Lower leg skin (tissue), 3 donors: ENCODE results near the gene C22orf39.

ENCODE experiments used
- CTCF ChIP-seq, 3 donors: fragments of 450-650 bp; IDR thresholded peaks; one replicate each; pipeline ENCODE4 v1.5.1; 2016; ENCODE audit warnings: antibody characterized with exemption in 3 of 3, mild to moderate bottlenecking in 3 of 3, moderate library complexity in 2 of 3
- POLR2A ChIP-seq, 2 donors: fragments of 450-650 bp; IDR thresholded peaks; one replicate each; pipeline ENCODE4 v1.6.1; 2016 to 2017; ENCODE audit warnings: antibody characterized with exemption in 2 of 2, mild to moderate bottlenecking in 1 of 2, moderate library complexity in 1 of 2

- TF ChIP-seq CTCF (IDR thresholded peaks at IDR 0.05) (no peak), POLR2A (IDR thresholded peaks at IDR 0.05) (no peak)
Measured at GRCh38 chr22:19394274-19395050, 53.0 kb downstream of the C22orf39 start.
